Thyroid gland (tissue), 4 donors: ENCODE results near the gene GTF3C4. TPM values are rescaled to one million over a fixed set of nuclear protein-coding genes. Genes with fewer than 3 reads are reported as not detected.

Experiments used
- DNase-seq, 2 donors: peaks; one replicate each; pipeline ENCODE4 v3.0.0-alpha.2; 2019
- H3K27ac ChIP-seq, 3 donors: fragments of 200-600 bp; sonication (generic); 1 replicate in 2 of 3; 2 replicates in 1 of 3; pipeline ENCODE4 v1.5.1; 2016 to 2019; ENCODE audit warnings: mild to moderate bottlenecking in 1 of 3, moderate library complexity in 1 of 3
- H3K27me3 ChIP-seq: fragments of 200-600 bp; sonication (generic); one replicate; pipeline ENCODE4 v1.5.1; 2019
- H3K36me3 ChIP-seq, 2 donors: fragments of 200-600 bp; sonication (generic); one replicate each; pipeline ENCODE4 v1.5.1; 2016 to 2019
- H3K4me1 ChIP-seq, 2 donors: fragments of 200-600 bp; sonication (generic); one replicate each; pipeline ENCODE4 v1.5.1; 2017 to 2019
- H3K4me3 ChIP-seq, 3 donors: fragments of 200-600 bp; sonication (generic); replicated peaks in 1 of 3; 1 replicate in 2 of 3; 2 replicates in 1 of 3; pipeline ENCODE4 v1.5.1; 2016; ENCODE audit warnings: mild to moderate bottlenecking in 1 of 3
- H3K9me3 ChIP-seq: fragments of 200-600 bp; sonication (generic); one replicate; pipeline ENCODE4 v1.5.1; 2017
- POLR2A ChIP-seq, 2 donors: fragments of 450-650 bp; IDR thresholded peaks; one replicate each; pipeline ENCODE4 v1.6.1; 2017; ENCODE audit warnings: antibody characterized with exemption in 2 of 2, mild to moderate bottlenecking in 2 of 2, moderate library complexity in 1 of 2
- WGBS, 2 donors: methylation state at CpG; one replicate each; pipeline ENCODE4 v1.1.5; 2017; 5-methylcytosine and 5-hydroxymethylcytosine counted together
- intact Hi-C: fragments of 100-400 bp; cut with DNase I; formaldehyde crosslinking; loops from one replicate; pipeline ENCODE4 v1.15.1; 2023
- total RNA-seq, 4 donors: library from RNA; depleted of rRNA; stranded (reverse); fragments of >200 nt; gene quantifications; one replicate each; pipeline ENCODE4 v1.2.3, GENCODE V29; 2016
- TF ChIP-seq, protein P1 (sequence below), 6 experiments: fragments of 200-600 bp in 3 of 6; fragments of 450-650 bp in 3 of 6; sonication (generic) in 3 of 6; IDR thresholded peaks; one replicate each; pipeline ENCODE4 v1.5.1; 2016 to 2019; ENCODE audit warnings: antibody characterized with exemption in 6 of 6, mild to moderate bottlenecking in 2 of 6, inconsistent platforms in 1 of 6, moderate library complexity in 1 of 6

Gene GTF3C4
- total RNA-seq, 4 donors from 2014 or later = 20.5 to 25.0 (median 22.1) TPM

DNA sequence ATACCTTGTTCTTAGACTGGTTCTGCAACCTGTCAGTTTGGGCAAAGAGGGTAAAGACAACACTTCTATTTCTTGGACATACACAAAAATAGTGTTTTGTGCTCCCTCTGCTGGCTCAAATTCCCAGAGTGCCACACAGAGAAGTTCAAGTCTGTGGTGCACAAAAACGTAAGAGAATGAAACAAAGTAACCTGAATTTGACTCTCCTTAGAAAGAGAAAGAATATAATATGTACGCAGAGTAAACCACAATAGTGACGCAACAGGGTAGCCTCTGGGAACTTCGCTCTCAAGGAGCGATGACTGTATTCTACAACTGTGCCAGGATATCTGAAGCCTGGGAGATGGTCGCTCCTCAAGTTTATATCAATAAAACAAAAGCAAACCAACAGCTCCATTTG is 19.0 kb upstream of the GTF3C4 start:
- H3K4me3 ChIP-seq = no peak overlapping the region
- TF ChIP-seq POLR2A (IDR thresholded peaks at IDR 0.05) = no peak
- TF ChIP-seq, protein P1, sequence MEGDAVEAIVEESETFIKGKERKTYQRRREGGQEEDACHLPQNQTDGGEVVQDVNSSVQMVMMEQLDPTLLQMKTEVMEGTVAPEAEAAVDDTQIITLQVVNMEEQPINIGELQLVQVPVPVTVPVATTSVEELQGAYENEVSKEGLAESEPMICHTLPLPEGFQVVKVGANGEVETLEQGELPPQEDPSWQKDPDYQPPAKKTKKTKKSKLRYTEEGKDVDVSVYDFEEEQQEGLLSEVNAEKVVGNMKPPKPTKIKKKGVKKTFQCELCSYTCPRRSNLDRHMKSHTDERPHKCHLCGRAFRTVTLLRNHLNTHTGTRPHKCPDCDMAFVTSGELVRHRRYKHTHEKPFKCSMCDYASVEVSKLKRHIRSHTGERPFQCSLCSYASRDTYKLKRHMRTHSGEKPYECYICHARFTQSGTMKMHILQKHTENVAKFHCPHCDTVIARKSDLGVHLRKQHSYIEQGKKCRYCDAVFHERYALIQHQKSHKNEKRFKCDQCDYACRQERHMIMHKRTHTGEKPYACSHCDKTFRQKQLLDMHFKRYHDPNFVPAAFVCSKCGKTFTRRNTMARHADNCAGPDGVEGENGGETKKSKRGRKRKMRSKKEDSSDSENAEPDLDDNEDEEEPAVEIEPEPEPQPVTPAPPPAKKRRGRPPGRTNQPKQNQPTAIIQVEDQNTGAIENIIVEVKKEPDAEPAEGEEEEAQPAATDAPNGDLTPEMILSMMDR (IDR thresholded peaks at IDR 0.05) = peak in 4 of 6 experiments; percentile 39 to 52 (median 44)
- H3K36me3 ChIP-seq = peaks cover 20 to 25% of the 10 kb centered on the region in 2 donors
- H3K27ac ChIP-seq = peak overlapping the region in 2 of 3 donors; percentile 15 to 34
- H3K9me3 ChIP-seq = no peaks in the 10 kb centered on the region
- DNase-seq = peak; percentile 52 to 56
- H3K27me3 ChIP-seq = no peaks in the 10 kb centered on the region
- 76 to 77% methylated on average over 6 of the region's 6 CpGs for WGBS, 2 donors
- peaks cover 0 to 13% of the 10 kb centered on the region in 2 donors for H3K4me1 ChIP-seq
- intact Hi-C loops = no loop called here

- Histone ChIP-seq H3K27me3 (no peaks in the 10 kb centered on the region), H3K9me3 (no peaks in the 10 kb centered on the region), H3K4me3 (no peak overlapping the region), H3K4me1 (peaks cover 12 to 41% of the 10 kb centered on the region in 2 donors), H3K36me3 (peaks cover 11 to 23% of the 10 kb centered on the region in 2 donors), H3K27ac (no peak overlapping the region)
- 88 to 92% methylated on average over 7 of the region's 7 CpGs for WGBS, 2 donors
- intact Hi-C loops = no loop called here
- DNase-seq = no peak
- TF ChIP-seq POLR2A (IDR thresholded peaks at IDR 0.05) = no peak
- TF ChIP-seq, protein P1 (IDR thresholded peaks at IDR 0.05) = no peak
Observed at GRCh38 chr9:132656299-132656698, 14.0 kb upstream of the GTF3C4 start.

DNA sequence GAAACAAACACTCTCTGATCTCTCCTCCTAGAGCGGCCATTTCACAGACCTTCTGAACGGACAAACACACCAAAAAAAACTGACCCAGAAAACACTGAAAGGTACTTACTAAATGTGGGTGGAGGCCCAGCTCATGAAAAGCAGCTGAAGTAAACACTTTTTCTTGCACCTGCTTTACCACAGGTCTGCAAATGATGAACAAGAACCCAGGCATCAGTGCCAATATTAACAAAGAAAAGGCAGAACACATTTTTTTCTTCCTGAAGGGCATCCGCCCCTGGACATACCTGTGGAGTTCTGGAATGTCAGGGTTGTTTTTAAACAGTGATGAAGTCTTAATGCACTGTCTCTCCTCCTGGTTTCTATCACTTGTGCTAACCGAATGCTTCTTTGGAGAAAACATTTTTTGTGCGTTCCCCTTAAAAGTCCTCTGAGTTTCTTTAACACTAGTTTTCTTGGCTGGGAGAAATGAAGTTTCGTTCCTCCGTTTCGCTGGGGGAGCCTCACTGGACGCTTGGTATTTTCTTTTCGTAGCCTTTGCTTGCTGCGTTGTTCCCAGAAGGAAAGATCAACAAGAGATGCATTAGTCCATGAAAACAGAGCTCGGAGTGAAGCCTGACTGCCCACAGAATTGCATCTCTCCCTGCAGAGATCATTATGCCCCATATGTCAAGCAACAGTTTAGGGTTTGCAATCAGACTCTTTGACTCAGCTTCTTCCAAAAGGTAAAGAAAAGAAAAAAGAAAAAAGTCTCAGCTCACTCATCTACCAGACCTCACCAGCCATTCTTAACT is 7.9 kb upstream of the GTF3C4 start:
- intact Hi-C loops = no loop called here
- no peaks in the 10 kb centered on the region for H3K9me3 ChIP-seq
- H3K27me3 ChIP-seq = no peaks in the 10 kb centered on the region
- whole genome bisulfite sequencing, 2 donors = 25 to 34% methylated on average over 12 of the region's 12 CpGs
- peak overlapping the region; percentile 82 to 85 (median 85) for H3K27ac ChIP-seq
- H3K4me3 ChIP-seq = peak overlapping the region in 1 of 3 donors; percentile 4
- peaks cover 36 to 66% of the 10 kb centered on the region in 2 donors for H3K4me1 ChIP-seq
- peak in 1 of 2 donors; percentile 28 for TF ChIP-seq POLR2A (IDR thresholded peaks at IDR 0.05)
- TF ChIP-seq, protein P1 (IDR thresholded peaks at IDR 0.05) = no peak
- peak; percentile 62 to 67 for DNase-seq
- peaks cover 11 to 23% of the 10 kb centered on the region in 2 donors for H3K36me3 ChIP-seq

DNA sequence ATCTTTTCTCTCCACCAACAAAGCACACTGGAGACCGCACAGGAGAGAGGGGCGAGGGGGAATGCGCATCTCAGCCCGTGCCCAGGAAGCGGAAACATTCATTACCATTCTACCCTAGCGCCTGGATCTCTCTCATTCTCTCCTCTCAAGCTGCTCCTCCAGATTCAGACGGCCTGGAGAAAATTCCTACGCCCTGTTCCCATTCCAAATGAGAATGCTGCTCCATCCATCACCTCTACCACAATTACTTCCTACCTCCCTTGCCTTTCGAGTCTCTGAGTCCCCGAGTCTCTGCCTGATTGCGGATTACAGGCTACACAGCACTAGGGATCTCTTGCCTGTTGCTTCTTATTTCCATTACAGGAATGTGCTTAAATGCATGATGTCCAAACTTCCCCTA is 7.1 kb upstream of the GTF3C4 start:
- Histone ChIP-seq H3K27me3 (no peaks in the 10 kb centered on the region), H3K27ac (peak overlapping the region; percentile 82 to 85 (median 85)), H3K9me3 (no peaks in the 10 kb centered on the region), H3K4me1 (peaks cover 36 to 66% of the 10 kb centered on the region in 2 donors), H3K4me3 (peak overlapping the region in 1 of 3 donors; percentile 6), H3K36me3 (peaks cover 6 to 16% of the 10 kb centered on the region in 2 donors)
- 29 to 47% methylated on average over 10 to 11 of the region's 11 CpGs for WGBS, 2 donors
- TF ChIP-seq, protein P1 (IDR thresholded peaks at IDR 0.05) = no peak
- TF ChIP-seq POLR2A (IDR thresholded peaks at IDR 0.05) = no peak
- DNase-seq = peak in 1 of 2 donors; percentile 22
- intact Hi-C loops = no loop called here

- no peak for DNase-seq
- H3K27me3 ChIP-seq = no peaks in the 10 kb centered on the region
- H3K36me3 ChIP-seq = peaks cover 0 to 9% of the 10 kb centered on the region in 2 donors
- peaks cover 36 to 66% of the 10 kb centered on the region in 2 donors for H3K4me1 ChIP-seq
- WGBS, 2 donors = 64 to 75% methylated on average over 2 of the region's 2 CpGs
- H3K4me3 ChIP-seq = no peak overlapping the region
- intact Hi-C loops = no loop called here
- H3K9me3 ChIP-seq = no peaks in the 10 kb centered on the region
- TF ChIP-seq, protein P1 (IDR thresholded peaks at IDR 0.05) = no peak
- no peak for TF ChIP-seq POLR2A (IDR thresholded peaks at IDR 0.05)
- peak overlapping the region; percentile 56 to 85 (median 82) for H3K27ac ChIP-seq
Observed at GRCh38 chr9:132663851-132664250, 6.4 kb upstream of the GTF3C4 start.
